Spinal cord (tissue), 10 donors: ENCODE results near the gene CTIF. TPM values are rescaled to one million over a fixed set of nuclear protein-coding genes. Genes with fewer than 3 reads are reported as not detected.

ENCODE experiments used
- DNase-seq, 6 donors: peaks; one replicate each; pipeline versions ENCODE4 v3.0.0 to v3.0.0-alpha.2; 2013 to 2015; ENCODE audit warnings: low spot score in 6 of 6, low read depth in 4 of 6
- H3K27ac ChIP-seq: one replicate; pipeline ENCODE4 v1.5.1; 2013; ENCODE audit warnings: low read depth, low read length, control low read depth
- H3K27me3 ChIP-seq: one replicate; pipeline ENCODE4 v1.6.1; 2013; ENCODE audit warnings: low read length; ENCODE audit not compliant: control insufficient read depth, insufficient read depth
- H3K36me3 ChIP-seq: one replicate; pipeline ENCODE4 v1.6.1; 2013; ENCODE audit warnings: low read length; ENCODE audit not compliant: control insufficient read depth, insufficient read depth
- H3K4me1 ChIP-seq: one replicate; pipeline ENCODE4 v1.6.1; 2013; ENCODE audit warnings: low read length; ENCODE audit not compliant: control insufficient read depth, insufficient read depth
- H3K4me3 ChIP-seq: one replicate; pipeline ENCODE4 v1.5.1; 2013; ENCODE audit warnings: low read depth, low read length, control low read depth
- H3K9me3 ChIP-seq: one replicate; pipeline ENCODE4 v1.6.1; 2013; ENCODE audit warnings: low read length; ENCODE audit not compliant: control insufficient read depth, insufficient read depth
- WGBS: methylation state at CpG from one replicate; pipeline ENCODE4 v1.1.5; 2013; ENCODE audit warnings: missing lambda C conversion rate; ENCODE audit not compliant: insufficient coverage; 5-methylcytosine and 5-hydroxymethylcytosine counted together
- polyA plus RNA-seq, 2 donors: library from polyadenylated mRNA; unstranded; fragments of 120-200 nt; gene quantifications; one replicate each; pipeline ENCODE4 v1.2.1, GENCODE V29; 2013; ENCODE audit not compliant: insufficient read length in 2 of 2
- total RNA-seq, 2 donors: library from RNA; depleted of rRNA in 1 of 2; stranded (reverse); fragments of 120-200 nt in 1 of 2; fragments of >200 nt in 1 of 2; gene quantifications; one replicate each; pipeline versions ENCODE4 v1.2.3 to v1.2.4, GENCODE V29; 2013 to 2014
- donor health status: healthy.

CTIF gene
- total and polyA plus RNA-seq, 4 donors, result 32.5 to 106 (median 72.6) TPM

GRCh38 chr18:48842259-48843061, 303.6 kb downstream of the CTIF start:
- peaks cover 25% of the 10 kb centered on the region for H3K36me3 ChIP-seq
- H3K27ac ChIP-seq, result peak overlapping the region; percentile 54
- WGBS, result 63% methylated on average over 10 of the region's 19 CpGs
- no peaks in the 10 kb centered on the region for H3K9me3 ChIP-seq
- DNase-seq, result peak in 2 of 6 donors; percentile 12 to 48
- peaks cover 46% of the 10 kb centered on the region for H3K4me1 ChIP-seq
- no peak overlapping the region for H3K4me3 ChIP-seq
- no peaks in the 10 kb centered on the region for H3K27me3 ChIP-seq

DNA sequence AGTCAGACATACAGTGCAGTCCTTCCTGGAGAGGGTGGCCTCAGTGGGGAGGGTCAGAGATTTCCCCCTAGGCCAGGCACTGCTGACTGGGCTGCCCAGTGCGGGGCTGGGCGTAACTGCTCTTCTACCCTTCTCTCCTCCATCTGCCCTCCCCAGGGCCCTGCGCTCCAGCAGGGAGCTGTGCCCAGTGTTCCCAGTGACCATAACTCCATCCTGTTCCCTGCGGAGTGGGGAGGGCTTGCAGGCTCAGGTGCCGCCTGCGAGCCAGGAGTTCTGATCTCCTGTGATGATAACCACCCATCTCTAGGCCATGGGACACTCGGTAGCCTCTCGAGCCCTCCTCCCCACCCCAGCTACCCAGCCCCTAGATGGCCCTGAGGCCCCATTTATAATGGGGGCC, 304.3 kb downstream of the CTIF start:
- Histone ChIP-seq H3K4me1 (peaks cover 51% of the 10 kb centered on the region), H3K27ac (no peak overlapping the region)
- 94% methylated on average over 4 of the region's 8 CpGs for WGBS

GRCh38 chr18:48843596-48843995, 304.8 kb downstream of the CTIF start:
- WGBS, result 100% methylated on average over 1 of the region's 4 CpGs
- H3K27ac ChIP-seq, result no peak overlapping the region
- H3K36me3 ChIP-seq, result peaks cover 27% of the 10 kb centered on the region
- no peak for DNase-seq
- H3K27me3 ChIP-seq, result no peaks in the 10 kb centered on the region
- H3K9me3 ChIP-seq, result no peaks in the 10 kb centered on the region
- H3K4me3 ChIP-seq, result no peak overlapping the region
- H3K4me1 ChIP-seq, result peaks cover 55% of the 10 kb centered on the region

More for the DNA sequence above, 304.3 kb downstream of the CTIF start:
- no peaks in the 10 kb centered on the region for H3K27me3 ChIP-seq
- H3K4me3 ChIP-seq, result no peak overlapping the region
- H3K9me3 ChIP-seq, result no peaks in the 10 kb centered on the region
- peaks cover 24% of the 10 kb centered on the region for H3K36me3 ChIP-seq
- DNase-seq, result no peak

GRCh38 chr18:48844271-48844670, 305.4 kb downstream of the CTIF start:
- Histone ChIP-seq H3K9me3 (no peaks in the 10 kb centered on the region), H3K27ac (no peak overlapping the region), H3K4me1 (peaks cover 54% of the 10 kb centered on the region), H3K4me3 (no peak overlapping the region), H3K36me3 (peaks cover 26% of the 10 kb centered on the region), H3K27me3 (no peaks in the 10 kb centered on the region)
- DNase-seq, result no peak
- 100% methylated on average over 4 of the region's 9 CpGs for WGBS

- Histone ChIP-seq H3K27ac (no peak overlapping the region), H3K4me3 (no peak overlapping the region), H3K4me1 (peaks cover 51% of the 10 kb centered on the region), H3K27me3 (no peaks in the 10 kb centered on the region), H3K36me3 (peaks cover 25% of the 10 kb centered on the region), H3K9me3 (no peaks in the 10 kb centered on the region)
- DNase-seq, result no peak
- 95% methylated on average over 4 of the region's 4 CpGs for WGBS
These were observed 306.3 kb downstream of the CTIF start for GRCh38 chr18:48845174-48845573.

DNA sequence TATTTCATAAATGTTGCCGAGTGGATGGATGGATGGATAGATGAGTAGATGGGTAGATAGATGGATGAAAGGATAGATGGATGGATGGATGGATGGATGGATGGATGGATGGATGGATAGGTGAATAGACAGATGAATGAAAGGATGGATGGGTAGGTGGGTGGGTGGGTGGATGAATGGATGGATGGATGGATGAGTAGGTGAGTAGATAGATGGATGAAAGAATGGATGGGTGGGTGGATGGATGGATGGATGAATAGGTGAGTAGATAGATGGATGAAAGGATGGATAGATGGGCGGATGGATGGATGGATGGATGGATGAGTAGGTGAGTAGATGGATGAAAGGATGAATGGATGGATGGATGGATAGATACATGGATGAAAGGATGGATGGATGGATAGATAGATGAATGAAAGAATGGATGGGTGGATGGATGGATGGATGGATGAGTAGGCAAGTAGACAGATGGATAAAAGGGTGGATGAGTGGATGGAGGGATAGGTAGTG, 307.6 kb downstream of the CTIF start:
- H3K4me3 ChIP-seq, result no peak overlapping the region
- 100% methylated on average over 2 of the region's 2 CpGs for WGBS
- H3K27me3 ChIP-seq, result no peaks in the 10 kb centered on the region
- DNase-seq, result no peak
- H3K36me3 ChIP-seq, result peaks cover 31% of the 10 kb centered on the region
- H3K4me1 ChIP-seq, result peaks cover 52% of the 10 kb centered on the region
- no peaks in the 10 kb centered on the region for H3K9me3 ChIP-seq
- H3K27ac ChIP-seq, result no peak overlapping the region

DNA sequence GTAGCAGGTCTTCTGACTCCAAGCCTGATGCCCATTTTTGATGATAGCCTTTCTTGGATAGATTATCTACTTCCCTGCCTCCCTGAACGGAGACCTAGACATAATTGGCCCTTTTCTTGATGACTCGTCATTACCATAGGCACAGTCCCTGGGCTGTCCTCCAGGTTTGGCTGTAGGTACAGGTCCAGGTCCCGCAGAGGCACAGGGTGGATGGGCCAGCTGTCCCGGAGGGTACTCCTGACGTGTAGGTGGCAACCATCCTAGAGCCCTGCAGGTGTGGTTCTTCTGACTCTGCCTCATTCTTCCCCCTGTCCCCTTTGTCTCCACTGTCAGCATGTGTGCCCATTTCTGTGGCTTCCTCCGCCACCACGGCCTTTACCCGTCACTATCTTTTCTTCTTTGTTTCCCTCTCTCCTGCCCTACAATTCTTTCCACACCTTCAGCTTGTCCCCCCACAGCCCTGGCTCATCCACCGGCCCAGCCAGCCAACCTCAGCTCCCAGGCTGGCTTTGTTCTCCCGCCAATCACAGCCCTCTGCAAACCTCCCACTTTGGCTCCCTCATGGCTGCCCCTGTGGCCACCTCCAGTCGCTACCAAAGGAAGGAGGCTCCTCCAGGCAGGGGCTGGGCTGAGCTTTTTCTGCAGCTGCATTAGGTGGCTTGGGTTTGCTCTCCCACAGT, 309.1 kb downstream of the CTIF start:
- DNase-seq, result no peak
- H3K4me3 ChIP-seq, result no peak overlapping the region
- no peak overlapping the region for H3K27ac ChIP-seq
- no peaks in the 10 kb centered on the region for H3K9me3 ChIP-seq
- peaks cover 34% of the 10 kb centered on the region for H3K36me3 ChIP-seq
- no peaks in the 10 kb centered on the region for H3K27me3 ChIP-seq
- H3K4me1 ChIP-seq, result peaks cover 42% of the 10 kb centered on the region
- 65% methylated on average over 9 of the region's 11 CpGs for WGBS

GRCh38 chr18:48848641-48849143, 309.9 kb downstream of the CTIF start:
- Histone ChIP-seq H3K27me3 (no peaks in the 10 kb centered on the region), H3K36me3 (peaks cover 32% of the 10 kb centered on the region), H3K9me3 (no peaks in the 10 kb centered on the region), H3K4me3 (no peak overlapping the region), H3K27ac (no peak overlapping the region), H3K4me1 (peaks cover 43% of the 10 kb centered on the region)
- WGBS, result 54% methylated on average over 13 of the region's 13 CpGs
- DNase-seq, result peak in 1 of 6 donors; percentile 49

GRCh38 chr18:48850822-48851598, 312.2 kb downstream of the CTIF start:
- Histone ChIP-seq H3K36me3 (peaks cover 37% of the 10 kb centered on the region), H3K4me1 (peaks cover 37% of the 10 kb centered on the region), H3K9me3 (no peaks in the 10 kb centered on the region), H3K4me3 (no peak overlapping the region), H3K27ac (peak overlapping the region; percentile 82), H3K27me3 (no peaks in the 10 kb centered on the region)
- DNase-seq, result peak in 1 of 6 donors; percentile 66
- 61% methylated on average over 12 of the region's 17 CpGs for WGBS
